NB4 (cell line): ENCODE measurements around the gene ASIC3.
"Not testable (repeated sequence)": the region's sequence is repeated elsewhere in the genome, so short reads cannot be mapped to it uniquely, and the experiment has no call there.

ENCODE experiments used
- CTCF ChIP-seq: IDR thresholded peaks from one replicate; pipeline ENCODE4 v1.5.1; 2012; ENCODE audit warnings: low read depth, low read length
- MAX ChIP-seq: IDR thresholded peaks from 2 replicates; pipeline ENCODE4 v1.6.1; 2011; ENCODE audit warnings: low read depth, low read length
- POLR2A ChIP-seq: IDR thresholded peaks from 2 replicates; pipeline ENCODE4 v1.6.1; 2011; ENCODE audit warnings: mild to moderate bottlenecking; ENCODE audit not compliant: insufficient read length; ENCODE audit errors: extremely low read depth

- TF ChIP-seq CTCF, MAX, POLR2A: not testable (repeated sequence)
These were observed 4.9 kb upstream of the ASIC3 start for GRCh38 chr7:151043449-151043848.
